HG03575 (cell line): ENCODE measurements around the gene MBP.

Experiments used
- ATAC-seq: cut with Tn5 transposase; IDR thresholded peaks from one replicate; pipeline ENCODE4 v1.9.1; 2021; ENCODE audit not compliant: unreplicated experiment, insufficient number of reproducible peaks, low FRiP score; ENCODE audit errors: extremely low read depth

MBP gene

GRCh38 chr18:77092104-77093066 lies 40.2 kb downstream of the MBP start:
- no peak for ATAC-seq

GRCh38 chr18:77091366-77091765 lies 41.2 kb downstream of the MBP start:
- ATAC-seq: no peak

- no peak for ATAC-seq
Measured at GRCh38 chr18:77090546-77091174, 41.9 kb downstream of the MBP start.

GRCh38 chr18:77089723-77090285 lies 42.8 kb downstream of the MBP start:
- ATAC-seq: no peak

GRCh38 chr18:77088963-77089722 lies 43.4 kb downstream of the MBP start:
- no peak for ATAC-seq

- ATAC-seq: no peak
Measured at GRCh38 chr18:77087393-77088141, 45.0 kb downstream of the MBP start.

GRCh38 chr18:77086656-77087392 lies 45.8 kb downstream of the MBP start:
- no peak for ATAC-seq

- no peak for ATAC-seq
Measured at GRCh38 chr18:77086034-77086433, 46.5 kb downstream of the MBP start.

GRCh38 chr18:77084688-77085035 lies 47.9 kb downstream of the MBP start:
- no peak for ATAC-seq

GRCh38 chr18:77082316-77082955 lies 50.1 kb downstream of the MBP start:
- no peak for ATAC-seq

GRCh38 chr18:77081390-77081778 lies 51.2 kb downstream of the MBP start:
- no peak for ATAC-seq

- ATAC-seq: no peak
Measured at GRCh38 chr18:77079954-77080682, 52.5 kb downstream of the MBP start.

- no peak for ATAC-seq
Measured at GRCh38 chr18:77079088-77079487, 53.5 kb downstream of the MBP start.

- ATAC-seq: no peak
Measured at GRCh38 chr18:77078690-77079070, 53.9 kb downstream of the MBP start.

- ATAC-seq: no peak
Measured at GRCh38 chr18:77077941-77078689, 54.5 kb downstream of the MBP start.

- no peak for ATAC-seq
Measured at GRCh38 chr18:77077401-77077800, 55.2 kb downstream of the MBP start.
